Large intestine (tissue), 3 donors: ENCODE data around the gene TRAT1. TPM values are rescaled to one million over a fixed set of nuclear protein-coding genes. Genes with fewer than 3 reads are reported as not detected.
"Not testable (repeated sequence)": the region's sequence is repeated elsewhere in the genome, so short reads cannot be mapped to it uniquely, and the experiment has no call there.

Experiments
- DNase-seq, 2 donors: peaks; one replicate each; pipeline versions ENCODE4 v3.0.0 to v3.0.0-alpha.2; 2013
- H3K27ac ChIP-seq: one replicate; pipeline ENCODE4 v1.5.1; 2013; ENCODE audit warnings: low read length
- H3K27me3 ChIP-seq: 2 replicates; pipeline ENCODE4 v1.6.1; 2013; ENCODE audit warnings: low read length; ENCODE audit not compliant: control insufficient read depth, insufficient read depth
- H3K36me3 ChIP-seq: 2 replicates; pipeline ENCODE4 v1.6.1; 2013; ENCODE audit warnings: low read length; ENCODE audit not compliant: control insufficient read depth, insufficient read depth
- H3K4me1 ChIP-seq: one replicate; pipeline ENCODE4 v1.6.1; 2013; ENCODE audit warnings: low read length; ENCODE audit not compliant: control insufficient read depth, insufficient read depth
- H3K4me3 ChIP-seq: one replicate; pipeline ENCODE4 v1.5.1; 2013; ENCODE audit warnings: low read length
- H3K9me3 ChIP-seq: one replicate; pipeline ENCODE4 v1.6.1; 2013; ENCODE audit warnings: mild to moderate bottlenecking, low read depth, low read length, moderate library complexity; ENCODE audit not compliant: control insufficient read depth
- WGBS: methylation state at CpG from one replicate; pipeline ENCODE4 v1.1.5; 2013; ENCODE audit warnings: low lambda C conversion rate; ENCODE audit not compliant: insufficient coverage; 5-methylcytosine and 5-hydroxymethylcytosine counted together
- polyA plus RNA-seq: library from polyadenylated mRNA; unstranded; fragments of 120-200 nt; gene quantifications from one replicate; pipeline ENCODE4 v1.2.1, GENCODE V29; 2013

Gene TRAT1
- polyA plus RNA-seq, 1 donor = 1.2 TPM

- no peaks in the 10 kb centered on the region for H3K36me3 ChIP-seq
- no peaks in the 10 kb centered on the region for H3K4me1 ChIP-seq
- 92% methylated on average over 2 of the region's 2 CpGs for WGBS
- H3K27ac ChIP-seq = no peak overlapping the region
- no peaks in the 10 kb centered on the region for H3K27me3 ChIP-seq
- H3K4me3 ChIP-seq = peak overlapping the region; percentile 0
- no peaks in the 10 kb centered on the region for H3K9me3 ChIP-seq
- DNase-seq = no peak
Measured at GRCh38 chr3:108823227-108823626, 641 bp downstream of the TRAT1 start.

- H3K36me3 ChIP-seq, H3K4me1 ChIP-seq, H3K4me3 ChIP-seq, DNase-seq, H3K27me3 ChIP-seq, H3K27ac ChIP-seq, H3K9me3 ChIP-seq: not testable (repeated sequence)
- 100% methylated on average over 2 of the region's 10 CpGs for WGBS
Measured at GRCh38 chr3:108823803-108824202, 1.2 kb downstream of the TRAT1 start.

DNA sequence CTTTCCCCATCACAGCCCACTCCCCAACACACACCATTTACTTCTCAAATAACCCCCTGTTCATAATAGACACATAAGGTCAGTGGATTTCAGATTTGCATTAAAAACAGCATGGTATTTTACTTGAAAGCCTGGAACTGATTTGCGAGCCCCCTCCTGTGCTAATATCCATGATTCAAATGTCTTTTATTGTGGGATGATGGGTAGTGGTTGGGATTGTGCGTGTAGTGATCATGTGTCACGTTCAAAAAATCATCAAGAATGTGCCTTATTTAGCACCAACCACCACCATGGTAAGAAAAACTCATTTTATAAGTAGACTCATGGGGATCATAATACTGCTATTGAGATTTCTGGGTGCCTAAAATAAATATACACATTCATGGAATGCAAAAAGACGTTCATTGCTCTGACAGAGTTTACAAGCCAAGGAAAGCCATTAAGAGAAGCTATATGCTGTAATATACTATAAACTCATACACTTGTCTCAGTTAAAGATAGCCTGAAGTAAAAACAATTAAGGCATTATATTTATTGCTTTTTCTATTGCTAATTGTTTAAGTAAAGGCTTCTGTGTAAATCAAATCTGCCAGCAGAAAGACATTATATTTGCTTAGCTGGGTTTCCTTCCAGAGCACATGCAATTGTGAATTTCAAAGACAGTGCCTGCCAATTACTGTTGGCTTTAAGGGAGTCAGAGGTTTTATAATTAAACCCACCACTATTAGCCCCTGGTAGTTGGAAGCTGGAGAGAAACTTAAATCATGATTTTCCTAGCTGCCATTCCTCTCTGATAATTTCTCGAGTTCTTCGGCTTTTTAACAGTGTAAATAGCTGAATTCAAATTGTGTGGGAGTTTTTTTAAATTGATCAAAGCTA, 4.0 kb downstream of the TRAT1 start:
- H3K9me3 ChIP-seq = no peaks in the 10 kb centered on the region
- H3K4me3 ChIP-seq = no peak overlapping the region
- H3K27me3 ChIP-seq = no peaks in the 10 kb centered on the region
- 81% methylated on average over 3 of the region's 6 CpGs for WGBS
- DNase-seq = no peak
- no peak overlapping the region for H3K27ac ChIP-seq
- no peaks in the 10 kb centered on the region for H3K4me1 ChIP-seq
- H3K36me3 ChIP-seq = no peaks in the 10 kb centered on the region

DNA sequence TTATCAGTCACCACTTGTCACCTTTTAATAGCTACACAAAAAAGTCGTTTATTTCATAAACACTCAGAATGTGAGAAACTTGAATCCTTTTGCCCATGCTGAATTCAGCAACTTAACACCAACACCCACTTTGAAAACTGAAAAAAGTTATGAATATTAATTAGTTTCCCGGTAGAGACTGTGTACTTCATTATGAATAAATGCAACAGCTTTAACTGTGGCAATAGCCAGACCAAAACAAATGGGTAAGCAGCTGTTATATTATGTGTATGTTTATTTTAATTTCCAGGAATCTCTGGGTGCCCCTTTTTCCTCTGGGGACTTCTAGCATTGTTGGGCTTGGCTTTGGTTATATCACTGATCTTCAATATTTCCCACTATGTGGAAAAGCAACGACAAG, 7.8 kb downstream of the TRAT1 start:
- 80% methylated on average over 1 of the region's 3 CpGs for WGBS
- Histone ChIP-seq H3K27ac (no peak overlapping the region), H3K27me3 (no peaks in the 10 kb centered on the region), H3K36me3 (no peaks in the 10 kb centered on the region), H3K4me1 (no peaks in the 10 kb centered on the region), H3K9me3 (no peaks in the 10 kb centered on the region), H3K4me3 (no peak overlapping the region)
- no peak for DNase-seq

DNA sequence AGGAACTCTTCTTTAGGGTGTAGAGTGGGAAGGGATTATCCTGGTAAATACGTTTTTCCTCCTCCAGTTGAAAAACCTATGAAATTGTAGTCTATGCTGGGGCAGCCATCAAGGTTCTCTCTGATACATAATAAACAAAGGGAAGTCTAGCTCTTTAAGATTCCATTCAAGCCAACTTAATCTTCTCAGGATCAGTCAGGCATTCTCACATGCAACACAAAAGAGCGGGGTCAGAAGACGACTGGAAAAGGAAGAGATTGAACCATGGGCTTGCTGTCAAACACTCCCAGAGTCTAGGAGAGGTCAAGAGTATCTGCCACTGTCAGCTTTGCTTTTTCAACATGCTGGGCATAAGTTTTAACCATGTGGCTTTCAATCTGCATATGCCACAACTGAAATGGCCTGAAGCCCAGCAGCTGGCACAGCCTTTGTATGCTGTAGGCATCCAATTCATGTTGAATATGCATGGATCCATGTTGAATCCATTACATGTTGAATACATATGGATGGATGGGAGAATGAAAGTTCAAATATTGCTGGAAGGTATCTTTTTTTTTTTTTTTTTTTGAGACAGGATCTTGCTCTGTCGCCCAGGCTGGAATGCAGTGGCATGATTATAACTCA, 8.5 kb downstream of the TRAT1 start:
- Histone ChIP-seq H3K27me3 (no peaks in the 10 kb centered on the region), H3K9me3 (no peaks in the 10 kb centered on the region), H3K4me1 (no peaks in the 10 kb centered on the region), H3K4me3 (no peak overlapping the region), H3K27ac (no peak overlapping the region), H3K36me3 (no peaks in the 10 kb centered on the region)
- 83% methylated on average over 1 of the region's 4 CpGs for WGBS
- DNase-seq = no peak

DNA sequence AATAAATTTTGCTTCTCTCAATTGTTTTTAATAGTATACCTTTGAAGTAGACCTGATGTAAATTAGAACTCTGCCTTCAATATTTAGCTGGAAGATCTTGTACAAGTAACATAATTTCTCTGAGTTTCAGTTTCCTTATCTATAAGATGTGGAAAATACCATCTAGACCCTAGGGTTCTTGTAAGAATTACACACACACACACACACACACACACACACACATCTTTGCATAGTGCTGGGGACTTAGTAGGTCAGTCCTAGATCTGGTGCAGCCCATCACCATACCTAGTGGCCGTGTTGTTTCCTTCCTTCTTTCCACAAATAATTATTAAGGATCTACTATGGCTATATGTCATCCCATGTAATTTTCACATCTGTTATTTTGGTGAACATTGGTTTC, 11.0 kb downstream of the TRAT1 start:
- no CpG with 5 or more reads among the region's 1 CpG for WGBS
- no peak overlapping the region for H3K27ac ChIP-seq
- H3K9me3 ChIP-seq = no peaks in the 10 kb centered on the region
- no peaks in the 10 kb centered on the region for H3K27me3 ChIP-seq
- H3K4me1 ChIP-seq = no peaks in the 10 kb centered on the region
- no peaks in the 10 kb centered on the region for H3K36me3 ChIP-seq
- no peak for DNase-seq
- H3K4me3 ChIP-seq = no peak overlapping the region

GRCh38 chr3:108834551-108834950, 12.0 kb downstream of the TRAT1 start:
- no CpG with 5 or more reads among the region's 1 CpG for WGBS
- H3K36me3 ChIP-seq = no peaks in the 10 kb centered on the region
- no peak overlapping the region for H3K27ac ChIP-seq
- DNase-seq = no peak
- H3K4me1 ChIP-seq = no peaks in the 10 kb centered on the region
- H3K27me3 ChIP-seq = no peaks in the 10 kb centered on the region
- H3K4me3 ChIP-seq = no peak overlapping the region
- no peaks in the 10 kb centered on the region for H3K9me3 ChIP-seq

- Histone ChIP-seq H3K4me3 (no peak overlapping the region), H3K4me1 (no peaks in the 10 kb centered on the region), H3K27me3 (no peaks in the 10 kb centered on the region), H3K27ac (no peak overlapping the region), H3K9me3 (no peaks in the 10 kb centered on the region), H3K36me3 (no peaks in the 10 kb centered on the region)
- no peak for DNase-seq
- 80% methylated on average over 1 of the region's 2 CpGs for WGBS
Measured at GRCh38 chr3:108835101-108835500, 12.5 kb downstream of the TRAT1 start.

DNA sequence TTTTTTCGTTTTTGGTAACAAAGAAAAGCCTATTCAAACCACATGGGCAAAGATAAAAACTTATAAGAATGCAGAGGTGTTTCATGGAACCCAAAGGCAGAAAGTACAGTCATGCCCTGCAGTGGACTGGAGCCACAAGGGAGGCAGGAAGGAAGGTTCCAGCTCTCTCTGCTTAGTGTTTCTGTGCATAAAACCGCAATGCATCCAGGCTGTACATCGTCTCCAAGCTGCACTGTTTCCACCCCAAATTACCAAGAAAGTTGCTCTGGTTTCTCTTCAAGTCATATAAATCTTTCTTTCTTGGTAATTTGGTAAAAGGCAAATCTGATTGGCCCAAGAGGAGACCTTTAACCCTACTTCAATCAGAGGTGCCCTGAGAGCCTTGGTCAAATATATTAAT, 15.8 kb downstream of the TRAT1 start:
- H3K4me3 ChIP-seq = no peak overlapping the region
- H3K9me3 ChIP-seq = no peaks in the 10 kb centered on the region
- H3K4me1 ChIP-seq = no peaks in the 10 kb centered on the region
- no CpG with 5 or more reads among the region's 3 CpGs for WGBS
- no peak overlapping the region for H3K27ac ChIP-seq
- H3K36me3 ChIP-seq = no peaks in the 10 kb centered on the region
- no peak for DNase-seq
- no peaks in the 10 kb centered on the region for H3K27me3 ChIP-seq

- Histone ChIP-seq H3K4me1 (no peaks in the 10 kb centered on the region), H3K27me3 (no peaks in the 10 kb centered on the region), H3K36me3 (no peaks in the 10 kb centered on the region), H3K27ac (no peak overlapping the region), H3K9me3 (no peaks in the 10 kb centered on the region), H3K4me3 (no peak overlapping the region)
- no CpG with 5 or more reads among the region's 5 CpGs for WGBS
- DNase-seq = no peak
Measured at GRCh38 chr3:108845709-108846293, 23.2 kb downstream of the TRAT1 start.
